Neural progenitor cell (in vitro differentiated cells): ENCODE data around the gene EHBP1.

Experiments used
- CTCF ChIP-seq: fragments of 200-600 bp; sonication (generic); IDR thresholded peaks from 2 replicates; pipeline ENCODE4 v1.5.1; 2017; ENCODE audit warnings: antibody characterized with exemption, mild to moderate bottlenecking
- EZH2 ChIP-seq: fragments of 200-600 bp; sonication (generic); IDR thresholded peaks from 2 replicates; pipeline ENCODE4 v1.6.1; 2017; ENCODE audit warnings: antibody characterized with exemption, mild to moderate bottlenecking, moderate library complexity
- EZH2phosphoT487 ChIP-seq: fragments of 200-600 bp; sonication (generic); IDR thresholded peaks from 2 replicates; pipeline ENCODE4 v1.6.1; 2017; ENCODE audit warnings: antibody characterized with exemption

GRCh38 chr2:62994206-62994605 lies 288.7 kb downstream of the EHBP1 start:
- TF ChIP-seq EZH2phosphoT487: no peak
- no peak for TF ChIP-seq CTCF
- no peak for TF ChIP-seq EZH2
